ENCODE results near the gene TBCCD1. TPM values are rescaled to one million over a fixed set of nuclear protein-coding genes. Genes with fewer than 3 reads are reported as not detected.

The TBCCD1 gene
- total RNA-seq, 2 donors from 2014 or later, result 11.9 to 14.0 TPM

DNA sequence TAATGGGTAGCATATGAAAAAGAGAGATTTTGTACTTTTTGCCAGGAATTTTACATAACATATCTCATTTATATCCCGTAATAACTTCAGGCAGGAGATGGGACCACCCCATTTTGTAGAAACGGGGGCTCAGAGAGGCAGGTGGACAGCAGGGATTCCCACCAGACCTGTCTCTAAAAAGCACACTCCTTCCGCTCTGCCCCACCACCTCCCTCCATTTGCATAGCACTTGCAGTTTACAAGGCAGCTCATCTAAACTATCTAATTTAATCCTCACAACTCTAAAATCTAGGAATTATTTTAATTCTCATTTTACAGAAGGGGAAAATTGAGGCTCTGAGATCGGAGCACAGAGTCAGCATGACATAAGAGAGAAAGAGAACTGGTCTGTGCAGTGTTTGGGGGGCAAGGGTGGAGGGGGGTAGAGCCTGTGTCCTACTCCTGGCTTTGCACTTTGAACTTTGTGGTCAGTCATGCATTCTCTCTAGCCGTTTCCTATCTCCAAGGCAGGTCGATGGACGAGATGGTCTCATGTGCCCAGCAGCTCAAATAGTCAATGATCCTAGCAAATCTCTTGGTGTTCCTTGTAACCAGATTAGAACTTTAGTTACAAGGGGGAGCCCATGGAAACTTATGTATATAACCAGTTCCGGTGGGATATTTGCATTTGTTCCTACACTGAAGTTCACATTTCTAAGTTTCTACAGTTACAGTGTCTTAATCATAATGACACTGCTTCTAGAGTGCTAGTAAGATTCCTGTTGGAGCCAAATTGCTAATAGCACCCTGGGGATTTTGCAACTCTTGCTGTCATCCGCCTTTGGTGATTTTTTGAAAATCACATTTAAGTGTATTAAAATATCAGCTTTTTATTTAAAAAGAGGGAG lies 41.5 kb downstream of the TBCCD1 start:
- Mint-ChIP-seq H3K36me3 (ENCODE audit: low read depth) (no peaks in the 10 kb centered on the region), H3K27me3 (ENCODE audit: insufficient read depth) (peaks cover 15% of the 10 kb centered on the region), H3K4me3 (no peak overlapping the region), H3K4me1 (peaks cover 4% of the 10 kb centered on the region), H3K27ac (no peak overlapping the region), H3K9me3 (peaks cover 1% of the 10 kb centered on the region)
- no peaks in the 10 kb centered on the region for H3K27me3 ChIP-seq (ENCODE audit: control insufficient read depth, insufficient read depth, low read length, poor library complexity, severe bottlenecking)
- H3K4me3 ChIP-seq (ENCODE audit: low read length), result no peak overlapping the region
- H3K36me3 ChIP-seq (ENCODE audit: control insufficient read depth, insufficient read depth, low read length), result no peaks in the 10 kb centered on the region
- no peaks in the 10 kb centered on the region for H3K9me3 ChIP-seq (ENCODE audit: control insufficient read depth, low read length)
- 83 to 87% methylated on average over 3 to 9 of the region's 9 CpGs for WGBS, 2 experiments (ENCODE audit: insufficient coverage in 1 of 2, insufficient read length in 1 of 2)
- no peak overlapping the region for H3K9ac ChIP-seq (ENCODE audit: extremely low read depth, low read length, poor library complexity, severe bottlenecking)
- DNase-seq, result no peak
- no peaks in the 10 kb centered on the region for H3K4me1 ChIP-seq (ENCODE audit: control insufficient read depth, insufficient read depth, low read length)
- TF ChIP-seq, protein P1, sequence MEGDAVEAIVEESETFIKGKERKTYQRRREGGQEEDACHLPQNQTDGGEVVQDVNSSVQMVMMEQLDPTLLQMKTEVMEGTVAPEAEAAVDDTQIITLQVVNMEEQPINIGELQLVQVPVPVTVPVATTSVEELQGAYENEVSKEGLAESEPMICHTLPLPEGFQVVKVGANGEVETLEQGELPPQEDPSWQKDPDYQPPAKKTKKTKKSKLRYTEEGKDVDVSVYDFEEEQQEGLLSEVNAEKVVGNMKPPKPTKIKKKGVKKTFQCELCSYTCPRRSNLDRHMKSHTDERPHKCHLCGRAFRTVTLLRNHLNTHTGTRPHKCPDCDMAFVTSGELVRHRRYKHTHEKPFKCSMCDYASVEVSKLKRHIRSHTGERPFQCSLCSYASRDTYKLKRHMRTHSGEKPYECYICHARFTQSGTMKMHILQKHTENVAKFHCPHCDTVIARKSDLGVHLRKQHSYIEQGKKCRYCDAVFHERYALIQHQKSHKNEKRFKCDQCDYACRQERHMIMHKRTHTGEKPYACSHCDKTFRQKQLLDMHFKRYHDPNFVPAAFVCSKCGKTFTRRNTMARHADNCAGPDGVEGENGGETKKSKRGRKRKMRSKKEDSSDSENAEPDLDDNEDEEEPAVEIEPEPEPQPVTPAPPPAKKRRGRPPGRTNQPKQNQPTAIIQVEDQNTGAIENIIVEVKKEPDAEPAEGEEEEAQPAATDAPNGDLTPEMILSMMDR (conservative IDR thresholded peaks at IDR 0.05), result no peak
- H3K27ac ChIP-seq (ENCODE audit: low read depth, low read length), result no peak overlapping the region

DNA sequence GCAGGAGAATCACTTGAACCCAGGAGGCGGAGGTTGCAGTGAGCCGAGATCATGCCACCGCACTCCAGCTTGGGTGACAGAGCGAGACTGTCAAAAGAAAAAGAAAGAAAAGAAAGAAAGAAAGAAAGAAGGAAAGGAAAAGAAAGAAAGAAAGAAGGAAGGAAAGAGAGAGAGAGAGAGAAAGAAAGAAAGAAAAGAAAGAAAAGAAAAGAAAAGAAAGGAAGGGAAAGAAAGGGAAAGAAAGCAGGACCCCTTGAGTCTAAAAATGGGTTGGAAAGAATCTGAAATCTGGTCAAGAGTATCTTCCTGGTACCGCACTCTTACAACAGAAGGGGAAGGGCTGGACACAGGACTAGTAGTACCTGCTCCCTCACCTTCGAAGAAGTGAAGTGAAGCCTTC lies 42.5 kb downstream of the TBCCD1 start:
- Histone ChIP-seq H3K9me3 (ENCODE audit: control insufficient read depth, low read length) (no peaks in the 10 kb centered on the region), H3K4me3 (ENCODE audit: low read length) (no peak overlapping the region), H3K36me3 (ENCODE audit: control insufficient read depth, insufficient read depth, low read length) (no peaks in the 10 kb centered on the region), H3K27ac (ENCODE audit: low read depth, low read length) (no peak overlapping the region), H3K9ac (ENCODE audit: extremely low read depth, low read length, poor library complexity, severe bottlenecking) (no peak overlapping the region), H3K4me1 (ENCODE audit: control insufficient read depth, insufficient read depth, low read length) (no peaks in the 10 kb centered on the region), H3K27me3 (ENCODE audit: control insufficient read depth, insufficient read depth, low read length, poor library complexity, severe bottlenecking) (no peaks in the 10 kb centered on the region)
- peaks cover 1% of the 10 kb centered on the region for H3K9me3 Mint-ChIP-seq
- TF ChIP-seq, protein P1 (conservative IDR thresholded peaks at IDR 0.05), result no peak
- H3K27me3 Mint-ChIP-seq (ENCODE audit: insufficient read depth), result peaks cover 18% of the 10 kb centered on the region
- H3K36me3 Mint-ChIP-seq (ENCODE audit: low read depth), result no peaks in the 10 kb centered on the region
- H3K27ac Mint-ChIP-seq, result no peak overlapping the region
- no peaks in the 10 kb centered on the region for H3K4me1 Mint-ChIP-seq
- no peak for DNase-seq
- WGBS, 2 experiments (ENCODE audit: insufficient coverage in 1 of 2, insufficient read length in 1 of 2), result 95 to 98% methylated on average over 4 to 6 of the region's 6 CpGs
- no peak overlapping the region for H3K4me3 Mint-ChIP-seq

DNA sequence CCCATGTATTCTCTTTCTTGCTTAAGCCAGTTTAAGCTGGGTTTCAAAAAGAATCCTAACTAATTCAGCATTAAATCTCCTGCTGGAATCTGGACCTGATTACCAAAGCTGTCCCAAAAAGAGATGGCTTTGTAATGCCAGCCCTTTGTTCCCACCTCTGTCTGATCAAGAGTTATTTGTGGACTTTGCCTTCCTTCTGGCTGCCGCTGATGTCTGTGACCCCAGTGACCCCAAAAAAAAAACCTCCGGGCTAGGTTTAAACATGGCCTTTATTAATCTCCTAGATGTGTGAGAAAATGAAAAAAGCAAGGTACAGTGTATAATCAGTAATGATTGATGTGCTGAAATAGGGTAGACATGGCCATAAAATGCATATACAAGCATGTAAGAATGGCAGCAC lies 43.7 kb downstream of the TBCCD1 start:
- H3K4me3 Mint-ChIP-seq, result no peak overlapping the region
- DNase-seq, result no peak
- Histone ChIP-seq H3K9me3 (ENCODE audit: control insufficient read depth, low read length) (no peaks in the 10 kb centered on the region), H3K4me3 (ENCODE audit: low read length) (no peak overlapping the region), H3K27ac (ENCODE audit: low read depth, low read length) (no peak overlapping the region), H3K27me3 (ENCODE audit: control insufficient read depth, insufficient read depth, low read length, poor library complexity, severe bottlenecking) (no peaks in the 10 kb centered on the region), H3K36me3 (ENCODE audit: control insufficient read depth, insufficient read depth, low read length) (no peaks in the 10 kb centered on the region), H3K4me1 (ENCODE audit: control insufficient read depth, insufficient read depth, low read length) (no peaks in the 10 kb centered on the region), H3K9ac (ENCODE audit: extremely low read depth, low read length, poor library complexity, severe bottlenecking) (no peak overlapping the region)
- peaks cover 1% of the 10 kb centered on the region for H3K9me3 Mint-ChIP-seq
- no peak overlapping the region for H3K27ac Mint-ChIP-seq
- H3K4me1 Mint-ChIP-seq, result no peaks in the 10 kb centered on the region
- TF ChIP-seq, protein P1 (conservative IDR thresholded peaks at IDR 0.05), result no peak
- H3K27me3 Mint-ChIP-seq (ENCODE audit: insufficient read depth), result peaks cover 18% of the 10 kb centered on the region
- 91 to 100% methylated on average over 1 to 2 of the region's 2 CpGs for WGBS, 2 experiments (ENCODE audit: insufficient coverage in 1 of 2, insufficient read length in 1 of 2)
- no peaks in the 10 kb centered on the region for H3K36me3 Mint-ChIP-seq (ENCODE audit: low read depth)
